HCT116 (cell line): ENCODE measurements around the gene STK17A. TPM values are rescaled to one million over a fixed set of nuclear protein-coding genes. Genes with fewer than 3 reads are reported as not detected.

Experiments used
- total RNA-seq: library from RNA; stranded (reverse); gene quantifications from one replicate; pipeline ENCODE4 v1.2.1, GENCODE V29; 2021; ENCODE audit not compliant: unreplicated experiment

Gene STK17A
- total RNA-seq, 1 experiment from 2014 or later: 14.8 TPM

Other genes with a start within 250 kb of the STK17A start
- gene COA1, start 146.4 kb downstream of the STK17A start, total RNA-seq: 78.5 TPM
- 29.7 TPM for gene BLVRA, start 175.6 kb downstream of the STK17A start, total RNA-seq